ENCODE measurements around the gene EPB41L3. TPM values are rescaled to one million over a fixed set of nuclear protein-coding genes. Genes with fewer than 3 reads are reported as not detected.

Gene EPB41L3
- polyA plus RNA-seq, 1 donor (not counting 4 experiments of a cell fraction or from before 2014, with no cell fraction given) = 0.39 TPM

DNA sequence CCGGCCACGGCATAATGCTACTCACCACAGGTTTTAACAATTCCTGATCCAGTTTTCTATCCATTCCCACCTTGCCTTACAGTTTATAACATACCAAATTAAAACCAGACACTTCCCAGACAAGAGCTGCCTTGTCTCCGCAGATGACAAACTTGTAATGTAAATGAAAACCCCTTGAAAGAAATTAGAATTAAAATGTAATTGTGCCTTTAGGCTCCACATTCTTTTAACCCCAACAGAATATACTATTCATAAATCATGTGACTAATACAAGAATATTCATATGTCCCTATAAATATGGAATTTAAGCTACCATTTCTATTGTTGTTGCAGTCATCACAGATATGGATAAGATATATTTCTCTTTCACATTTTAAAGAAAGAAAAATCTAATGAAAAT is 178.4 kb downstream of the EPB41L3 start:
- DNase-seq (ENCODE audit: low read depth, low spot score) (no peak), FAIRE-seq (no peak)
- Histone ChIP-seq H3K27ac (ENCODE audit: control insufficient read depth, insufficient read depth, low read length) (no peak overlapping the region), H3K4me3 (ENCODE audit: control insufficient read depth in 2 of 3, extremely low read depth in 1 of 3, insufficient read depth in 2 of 3, low read depth in 1 of 3, low read length in 3 of 3) (no peak overlapping the region), H4K20me1 (ENCODE audit: control insufficient read depth, extremely low read depth, insufficient read depth, low read length) (no peaks in the 10 kb centered on the region), H2AFZ (ENCODE audit: control insufficient read depth, low read length) (no peak overlapping the region), H3K9me3 (ENCODE audit: control insufficient read depth, low read depth, low read length) (no peaks in the 10 kb centered on the region), H3K36me3 (ENCODE audit: control insufficient read depth in 2 of 2, extremely low read depth in 1 of 2, insufficient read depth in 2 of 2, low read length in 2 of 2) (no peaks in the 10 kb centered on the region), H3K4me1 (ENCODE audit: control insufficient read depth, extremely low read depth, insufficient read depth, low read length) (no peaks in the 10 kb centered on the region), H3K9ac (ENCODE audit: control insufficient read depth, extremely low read depth, insufficient read depth, low read length) (no peak overlapping the region), H3K79me2 (ENCODE audit: control insufficient read depth, insufficient read depth, low read length) (no peaks in the 10 kb centered on the region), H3K9me1 (ENCODE audit: control insufficient read depth, extremely low read depth, insufficient read depth, low read length) (no peaks in the 10 kb centered on the region), H3K4me2 (ENCODE audit: control insufficient read depth, extremely low read depth, insufficient read depth, low read depth, low read length) (no peak overlapping the region), H3K27me3 (ENCODE audit: control insufficient read depth, extremely low read depth, insufficient read depth, low read length) (no peaks in the 10 kb centered on the region)
- TF ChIP-seq, protein P1, sequence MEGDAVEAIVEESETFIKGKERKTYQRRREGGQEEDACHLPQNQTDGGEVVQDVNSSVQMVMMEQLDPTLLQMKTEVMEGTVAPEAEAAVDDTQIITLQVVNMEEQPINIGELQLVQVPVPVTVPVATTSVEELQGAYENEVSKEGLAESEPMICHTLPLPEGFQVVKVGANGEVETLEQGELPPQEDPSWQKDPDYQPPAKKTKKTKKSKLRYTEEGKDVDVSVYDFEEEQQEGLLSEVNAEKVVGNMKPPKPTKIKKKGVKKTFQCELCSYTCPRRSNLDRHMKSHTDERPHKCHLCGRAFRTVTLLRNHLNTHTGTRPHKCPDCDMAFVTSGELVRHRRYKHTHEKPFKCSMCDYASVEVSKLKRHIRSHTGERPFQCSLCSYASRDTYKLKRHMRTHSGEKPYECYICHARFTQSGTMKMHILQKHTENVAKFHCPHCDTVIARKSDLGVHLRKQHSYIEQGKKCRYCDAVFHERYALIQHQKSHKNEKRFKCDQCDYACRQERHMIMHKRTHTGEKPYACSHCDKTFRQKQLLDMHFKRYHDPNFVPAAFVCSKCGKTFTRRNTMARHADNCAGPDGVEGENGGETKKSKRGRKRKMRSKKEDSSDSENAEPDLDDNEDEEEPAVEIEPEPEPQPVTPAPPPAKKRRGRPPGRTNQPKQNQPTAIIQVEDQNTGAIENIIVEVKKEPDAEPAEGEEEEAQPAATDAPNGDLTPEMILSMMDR (optimal IDR thresholded peaks at IDR 0.05 in 1 of 3, IDR thresholded peaks at IDR 0.05 in 1 of 3, conservative IDR thresholded peaks at IDR 0.05 in 1 of 3; ENCODE audit: extremely low read depth in 1 of 3, insufficient read depth in 2 of 3, low read length in 3 of 3) = no peak
- TF ChIP-seq EZH2 (IDR thresholded peaks at IDR 0.05; ENCODE audit: low read length) = no peak
- dilution Hi-C loops (cut with MboI; ENCODE audit: extremely low pct_ligation_motif_present, low sequenced_read_pairs) = no loop called here

- Histone ChIP-seq H3K9me1 (ENCODE audit: control insufficient read depth, extremely low read depth, insufficient read depth, low read length) (no peaks in the 10 kb centered on the region), H3K9me3 (ENCODE audit: control insufficient read depth, low read depth, low read length) (no peaks in the 10 kb centered on the region), H3K27ac (ENCODE audit: control insufficient read depth, insufficient read depth, low read length) (no peak overlapping the region), H3K27me3 (ENCODE audit: control insufficient read depth, extremely low read depth, insufficient read depth, low read length) (no peaks in the 10 kb centered on the region), H3K36me3 (ENCODE audit: control insufficient read depth in 2 of 2, extremely low read depth in 1 of 2, insufficient read depth in 2 of 2, low read length in 2 of 2) (no peaks in the 10 kb centered on the region), H4K20me1 (ENCODE audit: control insufficient read depth, extremely low read depth, insufficient read depth, low read length) (no peaks in the 10 kb centered on the region), H3K4me3 (ENCODE audit: control insufficient read depth in 2 of 3, extremely low read depth in 1 of 3, insufficient read depth in 2 of 3, low read depth in 1 of 3, low read length in 3 of 3) (no peak overlapping the region), H3K4me2 (ENCODE audit: control insufficient read depth, extremely low read depth, insufficient read depth, low read depth, low read length) (no peak overlapping the region), H3K9ac (ENCODE audit: control insufficient read depth, extremely low read depth, insufficient read depth, low read length) (no peak overlapping the region), H3K4me1 (ENCODE audit: control insufficient read depth, extremely low read depth, insufficient read depth, low read length) (no peaks in the 10 kb centered on the region), H2AFZ (ENCODE audit: control insufficient read depth, low read length) (no peak overlapping the region), H3K79me2 (ENCODE audit: control insufficient read depth, insufficient read depth, low read length) (no peaks in the 10 kb centered on the region)
- dilution Hi-C loops (cut with MboI; ENCODE audit: extremely low pct_ligation_motif_present, low sequenced_read_pairs) = no loop called here
- DNase-seq (ENCODE audit: low read depth, low spot score) = no peak
- no peak for TF ChIP-seq EZH2 (IDR thresholded peaks at IDR 0.05; ENCODE audit: low read length)
- TF ChIP-seq, protein P1 (optimal IDR thresholded peaks at IDR 0.05 in 1 of 3, IDR thresholded peaks at IDR 0.05 in 1 of 3, conservative IDR thresholded peaks at IDR 0.05 in 1 of 3; ENCODE audit: extremely low read depth in 1 of 3, insufficient read depth in 2 of 3, low read length in 3 of 3) = no peak
- no peak for FAIRE-seq
These were observed 193.2 kb downstream of the EPB41L3 start for GRCh38 chr18:5350636-5351035.

Other genes starting within 250 kb of the EPB41L3 start
- gene ZBTB14, start 248.3 kb downstream of the EPB41L3 start, polyA plus RNA-seq = 5.4 to 9.1 TPM (median 6.8 TPM) in 3 replicates

Measured in keratinocyte (primary cell).